SU-DHL-6 (cell line): Measurements from ENCODE around the gene KRT75.
"Not testable (repeated sequence)": the region's sequence is repeated elsewhere in the genome, so short reads cannot be mapped to it uniquely, and the experiment has no call there.

Experiments used
- CTCF ChIP-seq: fragments of 200-600 bp; sonication (generic); IDR thresholded peaks from one replicate; pipeline ENCODE4 v1.5.1; 2017; ENCODE audit warnings: antibody characterized with exemption, mild to moderate bottlenecking, low read length, moderate library complexity; ENCODE audit not compliant: insufficient read depth, poor library complexity, severe bottlenecking
- EZH2phosphoT487 ChIP-seq: fragments of 200-600 bp; sonication (generic), shearing (Covaris generic); conservative IDR thresholded peaks from 2 replicates; pipeline ENCODE4 v1.6.1; 2018; ENCODE audit warnings: mild to moderate bottlenecking, antibody characterized with exemption, low read length, moderate library complexity, mixed read lengths

GRCh38 chr12:52410589-52411248 lies 23.5 kb downstream of the KRT75 start:
- not testable (repeated sequence) for TF ChIP-seq CTCF, EZH2phosphoT487
